HepG2 (cell line): ENCODE measurements around the gene HBD. TPM values are rescaled to one million over a fixed set of nuclear protein-coding genes. Genes with fewer than 3 reads are reported as not detected.

Source experiments
- ATAC-seq: fragments of 200-7000 bp; cut with Tn5 transposase; 3 replicates; pipeline ENCODE4 v1.9.1; 2020; ENCODE audit warnings: mild to moderate bottlenecking, moderate library complexity
- BruUV-seq: library from RNA; stranded (reverse); fragments of 400-500 nt; replicated peaks from 2 replicates; lab custom pipeline; 2021; lab: Mats Ljungman, UMichigan
- CTCF ChIA-PET: fragments of 300-600 bp; formaldehyde crosslinking; extraction: SDS; loops from one replicate; lab custom pipeline; 2021; ENCODE audit warnings: low total read pairs, inconsistent platforms, low intra/inter-chr PET ratio; lab: Yijun Ruan, JAX
- POLR2A ChIA-PET: fragments of 350-600 bp; sonication (Branson Sonifier 250); formaldehyde crosslinking; loops from one replicate; lab custom pipeline; 2020; ENCODE audit warnings: antibody characterized with exemption, inconsistent platforms; lab: Yijun Ruan, JAX
- DNase-seq: peaks from one replicate; pipeline ENCODE4 v3.0.0-alpha.2; 2015; ENCODE audit warnings: low spot score
- FAIRE-seq: peaks from 3 replicates; lab custom pipeline; 2011; peaks lifted over from hg19 to GRCh38; lab: Jason Lieb, UNC
- H2AFZ ChIP-seq: one replicate; pipeline ENCODE4 v1.6.1; 2011; ENCODE audit warnings: low read length, inconsistent platforms
- H3K27ac ChIP-seq: fragments of 300-600 bp; 3 replicates; pipeline ENCODE4 v1.8.0; 2011; ENCODE audit warnings: mixed run types, mild to moderate bottlenecking, mixed read lengths, low read length, inconsistent platforms; ENCODE audit not compliant: insufficient read depth; ENCODE audit errors: extremely low read length
- H3K27me3 ChIP-seq, 2 experiments: fragments of 200-600 bp in 1 of 2; 2 replicates in 1 of 2; 3 replicates in 1 of 2; pipeline versions ENCODE4 v1.6.0 to v1.8.0; 2011; ENCODE audit warnings: low read length in 2 of 2, mild to moderate bottlenecking in 2 of 2, moderate library complexity in 2 of 2, inconsistent platforms in 1 of 2; ENCODE audit not compliant: insufficient read depth in 2 of 2, control insufficient read depth in 1 of 2
- H3K36me3 ChIP-seq, 2 experiments: fragments of 200-600 bp in 1 of 2; replicated peaks in 1 of 2; 2 replicates in 1 of 2; 3 replicates in 1 of 2; pipeline versions ENCODE4 v1.5.1 to v1.8.0; 2011; ENCODE audit warnings: low read length in 2 of 2, inconsistent platforms in 1 of 2; ENCODE audit not compliant: insufficient read depth in 2 of 2, control insufficient read depth in 1 of 2
- H3K4me1 ChIP-seq: 2 replicates; pipeline ENCODE4 v1.5.1; 2012; ENCODE audit warnings: low read length, inconsistent platforms; ENCODE audit not compliant: insufficient read depth
- H3K4me2 ChIP-seq: 2 replicates; pipeline ENCODE4 v1.6.0; 2011; ENCODE audit warnings: low read depth, low read length, inconsistent platforms
- H3K4me3 ChIP-seq, 3 experiments: fragments of 200-600 bp in 1 of 3; sonication (generic), shearing (Covaris generic) in 1 of 3; replicated peaks in 1 of 3; 2 replicates each; pipeline ENCODE4 v1.5.1; 2011 to 2016; ENCODE audit warnings: low read length in 3 of 3, inconsistent platforms in 2 of 3, low read depth in 2 of 3, mild to moderate bottlenecking in 2 of 3, control low read depth in 1 of 3, mixed read lengths in 1 of 3; ENCODE audit not compliant: insufficient read depth in 1 of 3
- H3K79me2 ChIP-seq: one replicate; pipeline ENCODE4 v1.6.1; 2011; ENCODE audit warnings: low read length, inconsistent platforms; ENCODE audit not compliant: insufficient read depth
- H3K9ac ChIP-seq: 2 replicates; pipeline ENCODE4 v1.6.0; 2011; ENCODE audit warnings: mild to moderate bottlenecking, low read depth, low read length, inconsistent platforms; ENCODE audit not compliant: insufficient read depth
- H3K9me3 ChIP-seq: 2 replicates; pipeline ENCODE4 v1.5.1; 2012; ENCODE audit warnings: mild to moderate bottlenecking, low read length
- H4K20me1 ChIP-seq: 2 replicates; pipeline ENCODE4 v1.6.0; 2011; ENCODE audit warnings: inconsistent platforms, mild to moderate bottlenecking, low read length, moderate library complexity; ENCODE audit not compliant: insufficient read depth
- DBP ChIP-seq: sonication (generic); formaldehyde crosslinking; IDR thresholded peaks from 2 replicates; pipeline ENCODE4 v1.4.0; 2020; ENCODE audit warnings: missing genetic modification reagents; ENCODE audit errors: not compliant biosample characterization
- KDM2A ChIP-seq: sonication (generic); formaldehyde crosslinking; IDR thresholded peaks from 2 replicates; pipeline ENCODE4 v1.4.0; 2020; ENCODE audit warnings: low read depth, missing genetic modification reagents, borderline replicate concordance
- NAIF1 ChIP-seq: sonication (generic); formaldehyde crosslinking; IDR thresholded peaks from 2 replicates; pipeline ENCODE4 v1.5.0; 2020; ENCODE audit warnings: mild to moderate bottlenecking, missing genetic modification reagents, borderline replicate concordance
- RXRB ChIP-seq: IDR thresholded peaks from 2 replicates; pipeline ENCODE4 v1.6.1; 2016; ENCODE audit warnings: borderline replicate concordance, missing genetic modification reagents, missing compliant biosample characterization
- ZBTB39 ChIP-seq: sonication (generic); formaldehyde crosslinking; IDR thresholded peaks from 2 replicates; pipeline ENCODE4 v1.5.0; 2020; ENCODE audit warnings: missing genetic modification reagents
- ZNF616 ChIP-seq: sonication (generic); formaldehyde crosslinking; IDR thresholded peaks from 2 replicates; pipeline ENCODE4 v1.5.0; 2020; ENCODE audit warnings: low read depth, mild to moderate bottlenecking, missing genetic modification reagents
- ZZZ3 ChIP-seq: sonication (generic); formaldehyde crosslinking; IDR thresholded peaks from 2 replicates; pipeline ENCODE4 v1.4.0; 2020; ENCODE audit warnings: missing genetic modification reagents, mild to moderate bottlenecking, borderline replicate concordance
- WGBS: methylation state at CpG from one replicate; pipeline ENCODE4 v1.1.6; 2017; ENCODE audit warnings: low lambda C conversion rate; 5-methylcytosine and 5-hydroxymethylcytosine counted together
- in situ Hi-C: cut with HindIII; loops from 2 replicates; pipeline ENCODE4 v1.10.0; 2017; ENCODE audit warnings: low pct_unique_long_range_greater_than_20kb; ENCODE audit not compliant: extremely low pct_ligation_motif_present
- intact Hi-C: fragments of 100-400 bp; cut with micrococcal nuclease; formaldehyde crosslinking; loops from one replicate; pipeline ENCODE4 v1.10.0; 2022; ENCODE audit not compliant: unreplicated experiment
- polyA plus RNA-seq, 8 experiments: library from polyadenylated mRNA; depleted of rRNA in 3 of 8; stranded (reverse) in 7 of 8; unstranded in 1 of 8; fragments of >200 nt; fragmentation: Illumina TruSeq in 4 of 8; extraction: Trizol in 4 of 8; gene quantifications; 2 replicates each; pipeline versions ENCODE4 v1.2.1 to v1.2.3, GENCODE V29; 2011 to 2016; ENCODE audit warnings: low read depth in 4 of 8, missing spikeins in 1 of 8, mixed read lengths in 1 of 8; ENCODE audit not compliant: insufficient read depth in 1 of 8
- total RNA-seq, 5 experiments: library from RNA; depleted of rRNA; stranded (reverse); fragments of >200 nt; fragmentation: Illumina TruSeq; extraction: Trizol; gene quantifications; 2 replicates each; pipeline ENCODE4 v1.2.3, GENCODE V29; 2016; ENCODE audit warnings: low read depth in 1 of 5

The HBD gene
- total and polyA plus RNA-seq, 2 of the 13 experiments (the other 11 are each of a cell fraction or from before 2014, with no cell fraction given), result not detected

- intact Hi-C loops, result no loop called here
- CTCF ChIA-PET, result no interaction called here
- no peak overlapping the region for H3K4me3 ChIP-seq
- BruUV-seq, result no TSS peak
- H3K79me2 ChIP-seq, result no peaks in the 10 kb centered on the region
- no peak overlapping the region for H2AFZ ChIP-seq
- no peak overlapping the region for H3K9ac ChIP-seq
- POLR2A ChIA-PET, result no interaction called here
- in situ Hi-C loops, result no loop called here
- no peaks in the 10 kb centered on the region for H4K20me1 ChIP-seq
- no peaks in the 10 kb centered on the region for H3K9me3 ChIP-seq
- ATAC-seq (no peak), DNase-seq (no peak), FAIRE-seq (no peak)
- no peak overlapping the region for H3K4me2 ChIP-seq
- H3K4me1 ChIP-seq, result no peaks in the 10 kb centered on the region
- no peaks in the 10 kb centered on the region for H3K36me3 ChIP-seq
- WGBS, result 7% methylated on average over 6 of the region's 6 CpGs
- TF ChIP-seq KDM2A (CRISPR knock-in tag) (no peak), NAIF1 (CRISPR knock-in tag) (no peak), ZBTB39 (CRISPR knock-in tag) (no peak), RXRB (no peak), DBP (CRISPR knock-in tag) (no peak), ZZZ3 (no peak), ZNF616 (CRISPR knock-in tag) (no peak)
- peaks cover 0 to 3% of the 10 kb centered on the region in 2 experiments; a peak in 1 of 5 replicates for H3K27me3 ChIP-seq
- no peak overlapping the region for H3K27ac ChIP-seq
These were observed 9.5 kb downstream of the HBD start for GRCh38 chr11:5224538-5225479.
